Testis (tissue), 2 donors: ENCODE results near the gene KCNT2.

Experiments
- POLR2A ChIP-seq: fragments of 450-650 bp; IDR thresholded peaks from one replicate; pipeline ENCODE4 v1.6.1; 2017; ENCODE audit warnings: antibody characterized with exemption, mild to moderate bottlenecking, moderate library complexity
- TF ChIP-seq, protein P1 (sequence below), 3 experiments: fragments of 450-650 bp in 2 of 3; fragments of 200-600 bp in 1 of 3; sonication (generic) in 1 of 3; IDR thresholded peaks; one replicate each; pipeline ENCODE4 v1.5.1; 2016 to 2019; ENCODE audit warnings: antibody characterized with exemption in 3 of 3, mild to moderate bottlenecking in 2 of 3, moderate library complexity in 1 of 3

DNA sequence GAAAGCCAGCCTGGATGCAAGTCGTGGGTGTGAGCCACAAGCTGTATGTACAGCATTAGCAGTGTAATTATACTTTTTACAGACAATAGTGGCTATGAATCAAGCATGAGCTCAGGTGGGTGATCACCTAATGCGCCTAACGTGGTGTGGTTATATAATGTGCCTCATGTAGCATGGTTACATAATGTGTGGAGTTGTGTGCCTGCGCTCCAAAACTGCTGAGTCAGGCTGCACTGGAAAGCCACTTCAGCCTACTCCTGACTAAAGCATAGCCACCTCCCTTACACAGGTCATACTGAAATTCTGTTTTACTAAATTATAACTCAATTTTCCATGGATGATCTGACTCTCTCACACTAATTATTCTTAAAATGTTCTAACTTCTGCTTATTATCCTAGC, 69.8 kb downstream of the KCNT2 start:
- TF ChIP-seq, protein P1, sequence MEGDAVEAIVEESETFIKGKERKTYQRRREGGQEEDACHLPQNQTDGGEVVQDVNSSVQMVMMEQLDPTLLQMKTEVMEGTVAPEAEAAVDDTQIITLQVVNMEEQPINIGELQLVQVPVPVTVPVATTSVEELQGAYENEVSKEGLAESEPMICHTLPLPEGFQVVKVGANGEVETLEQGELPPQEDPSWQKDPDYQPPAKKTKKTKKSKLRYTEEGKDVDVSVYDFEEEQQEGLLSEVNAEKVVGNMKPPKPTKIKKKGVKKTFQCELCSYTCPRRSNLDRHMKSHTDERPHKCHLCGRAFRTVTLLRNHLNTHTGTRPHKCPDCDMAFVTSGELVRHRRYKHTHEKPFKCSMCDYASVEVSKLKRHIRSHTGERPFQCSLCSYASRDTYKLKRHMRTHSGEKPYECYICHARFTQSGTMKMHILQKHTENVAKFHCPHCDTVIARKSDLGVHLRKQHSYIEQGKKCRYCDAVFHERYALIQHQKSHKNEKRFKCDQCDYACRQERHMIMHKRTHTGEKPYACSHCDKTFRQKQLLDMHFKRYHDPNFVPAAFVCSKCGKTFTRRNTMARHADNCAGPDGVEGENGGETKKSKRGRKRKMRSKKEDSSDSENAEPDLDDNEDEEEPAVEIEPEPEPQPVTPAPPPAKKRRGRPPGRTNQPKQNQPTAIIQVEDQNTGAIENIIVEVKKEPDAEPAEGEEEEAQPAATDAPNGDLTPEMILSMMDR (IDR thresholded peaks at IDR 0.05): no peak
- no peak for TF ChIP-seq POLR2A
